Measurements from ENCODE around the gene PLXDC2. TPM values are rescaled to one million over a fixed set of nuclear protein-coding genes. Genes with fewer than 3 reads are reported as not detected.

PLXDC2 gene
- total RNA-seq, 1 experiment from 2014 or later: 0.20 TPM

DNA sequence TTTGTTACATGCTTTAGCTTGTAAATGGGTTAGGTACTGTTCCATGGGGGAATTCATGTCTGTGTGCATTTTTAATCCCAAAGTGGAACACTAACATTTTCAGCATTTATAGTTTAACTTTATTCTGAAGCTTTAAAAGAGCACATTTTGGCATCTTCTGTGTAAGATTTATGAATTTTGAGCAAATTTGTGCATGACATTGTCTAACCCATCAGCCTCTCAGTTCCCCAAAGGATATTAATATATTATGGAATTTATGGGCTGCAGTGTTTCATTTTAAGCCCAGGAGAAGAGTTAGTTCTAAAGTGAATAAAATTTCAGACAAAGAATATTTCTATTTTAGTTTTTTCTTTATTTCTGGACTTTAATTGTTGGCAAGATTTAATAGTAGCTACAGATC is 421.4 kb downstream of the PLXDC2 start:
- no peak for ATAC-seq
- H3K9ac ChIP-seq (ENCODE audit: low read length): no peak overlapping the region
- ChIA-PET RAD21 (ENCODE audit: low non-redundant PET in 1 of 2, low total read pairs in 2 of 2, uncharacterized antibody in 2 of 2, unreplicated experiment in 2 of 2) (no interaction called here), POLR2A (no interaction called here), CTCF (no interaction called here)
- no peak for DNase-seq (ENCODE audit: low read depth, low spot score)
- no peak overlapping the region for H2AFZ ChIP-seq (ENCODE audit: low read depth, low read length, poor library complexity, severe bottlenecking)
- no peak overlapping the region for H3K4me3 ChIP-seq (replicated peaks in 1 of 2; ENCODE audit: low read depth in 1 of 2, low read length in 2 of 2)
- TF ChIP-seq EZH2phosphoT487 (IDR thresholded peaks at IDR 0.05; ENCODE audit: borderline replicate concordance) (no peak), MAX (IDR thresholded peaks at IDR 0.05) (no peak), JUND (IDR thresholded peaks at IDR 0.05) (no peak), YY1 (IDR thresholded peaks at IDR 0.05; ENCODE audit: extremely low read depth, insufficient replicate concordance, low read depth, low read length) (no peak), ELF1 (IDR thresholded peaks at IDR 0.05; ENCODE audit: borderline replicate concordance, low read depth) (no peak), EZH2 (IDR thresholded peaks at IDR 0.05) (no peak)
- no peaks in the 10 kb centered on the region for H3K36me3 ChIP-seq (ENCODE audit: control insufficient read depth in 1 of 2, insufficient read depth in 2 of 2, low read length in 2 of 2)
- no peak overlapping the region for H3K4me2 ChIP-seq (ENCODE audit: low read length)
- H3K9me2 ChIP-seq (ENCODE audit: insufficient read depth): no peaks in the 10 kb centered on the region
- H3K9me3 ChIP-seq (ENCODE audit: control insufficient read depth in 1 of 2, insufficient read depth in 1 of 2, low read depth in 1 of 2, low read length in 2 of 2): peaks cover 6 to 14% of the 10 kb centered on the region in 2 experiments; a peak in 2 of 4 replicates
- H4K20me1 ChIP-seq (ENCODE audit: insufficient read depth): no peaks in the 10 kb centered on the region
- no TSS peak for BruUV-seq (replicated peaks)
- intact Hi-C loops (cut with micrococcal nuclease): no loop called here
- H3K27ac ChIP-seq (ENCODE audit: low read depth, low read length): no peak overlapping the region
- no peaks in the 10 kb centered on the region for H3K4me1 ChIP-seq (ENCODE audit: control insufficient read depth in 1 of 2, insufficient read depth in 2 of 2, low read length in 2 of 2)
- H3K27me3 ChIP-seq (ENCODE audit: insufficient read depth, low read length): no peaks in the 10 kb centered on the region
- H3K79me2 ChIP-seq (ENCODE audit: insufficient read depth, low read length): no peaks in the 10 kb centered on the region

GRCh38 chr10:20240643-20241042 is 424.4 kb downstream of the PLXDC2 start:
- Histone ChIP-seq H2AFZ (ENCODE audit: low read depth, low read length, poor library complexity, severe bottlenecking) (no peak overlapping the region), H4K20me1 (ENCODE audit: insufficient read depth) (no peaks in the 10 kb centered on the region), H3K9me3 (ENCODE audit: control insufficient read depth in 1 of 2, insufficient read depth in 1 of 2, low read depth in 1 of 2, low read length in 2 of 2) (peaks cover 3 to 12% of the 10 kb centered on the region in 2 experiments; a peak in 2 of 4 replicates), H3K79me2 (ENCODE audit: insufficient read depth, low read length) (no peaks in the 10 kb centered on the region), H3K4me1 (ENCODE audit: control insufficient read depth in 1 of 2, insufficient read depth in 2 of 2, low read length in 2 of 2) (no peaks in the 10 kb centered on the region), H3K9ac (ENCODE audit: low read length) (no peak overlapping the region), H3K27me3 (ENCODE audit: insufficient read depth, low read length) (no peaks in the 10 kb centered on the region), H3K4me2 (ENCODE audit: low read length) (no peak overlapping the region), H3K4me3 (replicated peaks in 1 of 2; ENCODE audit: low read depth in 1 of 2, low read length in 2 of 2) (no peak overlapping the region), H3K27ac (ENCODE audit: low read depth, low read length) (no peak overlapping the region), H3K9me2 (ENCODE audit: insufficient read depth) (no peaks in the 10 kb centered on the region), H3K36me3 (ENCODE audit: control insufficient read depth in 1 of 2, insufficient read depth in 2 of 2, low read length in 2 of 2) (no peaks in the 10 kb centered on the region)
- POLR2A ChIA-PET: no interaction called here
- no peak for ATAC-seq
- intact Hi-C loops (cut with micrococcal nuclease): no loop called here
- CTCF ChIA-PET: no interaction called here
- no peak for DNase-seq (ENCODE audit: low read depth, low spot score)
- no TSS peak for BruUV-seq (replicated peaks)
- RAD21 ChIA-PET (ENCODE audit: low non-redundant PET in 1 of 2, low total read pairs in 2 of 2, uncharacterized antibody in 2 of 2, unreplicated experiment in 2 of 2): no interaction called here
- TF ChIP-seq CBX3 (IDR thresholded peaks at IDR 0.05; ENCODE audit: low read depth) (no peak), SIN3A (IDR thresholded peaks at IDR 0.05; ENCODE audit: low read depth) (no peak)
- TF ChIP-seq, protein P1, sequence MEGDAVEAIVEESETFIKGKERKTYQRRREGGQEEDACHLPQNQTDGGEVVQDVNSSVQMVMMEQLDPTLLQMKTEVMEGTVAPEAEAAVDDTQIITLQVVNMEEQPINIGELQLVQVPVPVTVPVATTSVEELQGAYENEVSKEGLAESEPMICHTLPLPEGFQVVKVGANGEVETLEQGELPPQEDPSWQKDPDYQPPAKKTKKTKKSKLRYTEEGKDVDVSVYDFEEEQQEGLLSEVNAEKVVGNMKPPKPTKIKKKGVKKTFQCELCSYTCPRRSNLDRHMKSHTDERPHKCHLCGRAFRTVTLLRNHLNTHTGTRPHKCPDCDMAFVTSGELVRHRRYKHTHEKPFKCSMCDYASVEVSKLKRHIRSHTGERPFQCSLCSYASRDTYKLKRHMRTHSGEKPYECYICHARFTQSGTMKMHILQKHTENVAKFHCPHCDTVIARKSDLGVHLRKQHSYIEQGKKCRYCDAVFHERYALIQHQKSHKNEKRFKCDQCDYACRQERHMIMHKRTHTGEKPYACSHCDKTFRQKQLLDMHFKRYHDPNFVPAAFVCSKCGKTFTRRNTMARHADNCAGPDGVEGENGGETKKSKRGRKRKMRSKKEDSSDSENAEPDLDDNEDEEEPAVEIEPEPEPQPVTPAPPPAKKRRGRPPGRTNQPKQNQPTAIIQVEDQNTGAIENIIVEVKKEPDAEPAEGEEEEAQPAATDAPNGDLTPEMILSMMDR (IDR thresholded peaks at IDR 0.05 in 2 of 3, conservative IDR thresholded peaks at IDR 0.05 in 1 of 3; ENCODE audit: borderline replicate concordance in 1 of 3, insufficient read depth in 1 of 3, low read depth in 2 of 3, low read length in 2 of 3): no peak

All from HCT116 (cell line).